NCI-H187 (cell line): Measurements from ENCODE around the gene MSANTD2.

Experiments used
- DNase-seq, 2 experiments: peaks; one replicate each; lab custom pipeline; 2025; lab: John Stamatoyannopoulos, UW

Gene MSANTD2

DNA sequence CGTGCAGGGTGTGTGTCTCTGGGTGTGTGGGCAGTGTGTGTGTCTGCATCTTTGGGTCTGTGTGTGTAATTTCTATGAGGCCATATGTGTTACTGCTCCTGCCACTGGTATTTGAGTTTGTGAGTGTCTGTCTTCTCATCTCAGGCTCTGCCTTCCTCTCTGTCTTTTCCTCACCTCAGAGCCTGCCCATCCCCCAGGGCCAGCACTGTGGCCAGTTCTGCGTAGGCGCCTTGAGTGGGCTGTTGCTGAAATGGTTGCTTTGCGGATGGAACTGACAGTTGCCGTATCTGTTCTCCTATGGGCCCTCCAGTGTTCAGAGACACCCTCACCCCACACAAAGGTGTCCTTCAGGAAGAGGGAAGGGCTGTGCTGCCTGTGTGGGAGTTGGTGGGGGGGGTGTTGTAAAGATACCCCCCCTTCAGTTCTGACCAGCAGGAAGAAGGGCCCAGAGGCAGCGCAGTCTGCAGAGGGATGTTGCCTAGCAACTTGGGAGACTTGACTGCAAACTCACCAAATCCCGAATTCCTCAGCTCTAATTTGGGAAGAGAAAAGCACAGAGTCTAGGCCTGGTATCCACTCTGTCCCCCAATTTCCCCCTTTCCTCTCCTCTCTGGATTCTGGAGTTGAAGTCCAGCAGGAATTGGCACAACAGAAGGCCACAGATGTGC lies 62.4 kb downstream of the MSANTD2 start:
- DNase-seq: no peak

DNA sequence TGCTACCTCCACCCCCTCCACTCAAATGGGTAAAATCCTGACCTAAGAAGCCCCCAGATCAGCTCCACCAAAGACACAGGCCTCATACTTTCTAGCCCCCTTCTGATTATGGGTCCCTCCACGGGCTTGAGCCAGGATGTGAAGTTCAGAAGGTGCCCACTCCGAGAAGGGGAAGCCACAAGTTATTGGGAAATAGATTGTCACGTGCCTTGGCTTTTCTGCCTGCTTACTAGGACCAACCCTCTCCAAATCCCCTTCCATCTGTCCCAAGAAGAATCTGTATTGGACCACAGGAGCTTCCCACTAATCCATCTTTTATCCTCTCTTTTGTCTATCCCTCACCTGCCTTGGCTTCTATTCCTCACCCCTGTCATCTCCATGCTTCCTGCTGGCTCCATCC lies 63.5 kb downstream of the MSANTD2 start:
- no peak for DNase-seq

DNA sequence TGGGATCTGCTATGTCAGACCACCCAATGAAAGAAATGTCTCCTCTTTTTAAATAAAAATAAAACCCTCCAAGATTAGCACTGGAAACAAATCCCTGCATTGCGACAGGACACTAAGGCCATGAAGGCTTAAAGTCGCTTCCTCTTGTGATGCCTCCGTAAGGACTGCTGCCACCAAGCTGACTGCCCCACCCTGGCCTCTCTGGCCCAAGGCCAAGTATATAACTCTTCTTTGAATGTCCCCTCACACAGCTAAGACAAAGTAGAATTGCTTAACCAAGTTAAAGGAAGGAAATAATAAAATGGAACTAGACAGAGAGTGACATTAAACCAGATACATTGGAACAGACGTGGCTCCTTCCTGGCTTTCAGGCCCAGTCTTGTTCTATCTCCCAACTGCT lies 68.0 kb downstream of the MSANTD2 start:
- DNase-seq: no peak

DNA sequence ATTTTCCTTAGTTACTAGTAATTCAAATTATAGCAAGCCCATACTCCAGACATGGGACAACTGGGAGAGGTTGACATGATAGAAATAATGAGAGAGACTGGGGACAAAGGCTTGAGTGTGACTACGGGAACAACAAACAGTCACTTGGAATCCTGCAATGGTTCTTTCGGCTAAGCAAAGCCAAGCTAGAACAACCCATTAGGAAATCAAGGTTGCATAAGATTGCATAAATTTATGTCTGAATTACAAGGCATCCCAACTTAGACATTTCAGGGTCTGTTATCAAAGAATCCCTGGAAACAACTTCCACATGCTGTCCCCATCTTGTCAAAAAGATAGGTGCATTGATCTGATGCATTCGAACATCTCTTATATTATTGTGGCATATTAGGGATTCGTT lies 70.6 kb downstream of the MSANTD2 start:
- DNase-seq: no peak

DNA sequence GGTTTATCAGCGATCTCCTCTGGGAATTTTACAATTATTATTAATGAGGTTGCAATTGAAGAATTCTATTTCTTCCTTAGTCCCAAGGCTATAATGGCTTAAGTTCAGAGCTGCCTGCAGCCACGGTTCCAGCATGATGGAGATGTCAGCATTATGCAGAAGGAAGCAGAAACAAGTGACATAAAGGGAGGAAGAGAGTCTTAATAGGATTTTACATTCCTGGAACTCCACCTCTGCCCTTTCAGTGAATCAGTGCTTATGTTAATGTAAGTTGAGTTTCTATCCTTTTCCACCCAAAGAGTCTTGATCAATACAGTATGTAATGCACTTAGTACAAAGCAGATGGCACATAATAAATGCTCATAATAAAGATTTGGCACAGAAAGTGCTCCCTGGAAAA lies 72.1 kb downstream of the MSANTD2 start:
- no peak for DNase-seq

DNA sequence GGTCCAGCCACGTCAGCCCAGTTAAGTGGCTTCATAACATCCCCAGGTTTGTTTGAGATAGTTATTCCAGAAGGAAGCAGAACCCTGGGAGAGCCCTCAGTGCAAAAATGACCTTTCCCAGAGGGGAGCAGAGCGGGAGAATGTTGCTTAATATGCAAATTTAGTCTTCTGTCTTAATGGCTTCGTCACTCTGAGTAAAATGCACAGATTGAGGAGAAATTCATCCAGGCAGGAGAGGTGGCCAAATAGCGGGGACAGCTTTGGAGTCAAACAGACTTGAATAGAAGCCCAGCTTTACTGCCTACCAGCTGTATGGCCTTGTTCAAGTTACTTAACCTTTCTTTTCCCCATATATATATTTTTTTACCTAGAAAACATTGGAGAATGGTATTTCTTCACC lies 72.7 kb downstream of the MSANTD2 start:
- no peak for DNase-seq

DNA sequence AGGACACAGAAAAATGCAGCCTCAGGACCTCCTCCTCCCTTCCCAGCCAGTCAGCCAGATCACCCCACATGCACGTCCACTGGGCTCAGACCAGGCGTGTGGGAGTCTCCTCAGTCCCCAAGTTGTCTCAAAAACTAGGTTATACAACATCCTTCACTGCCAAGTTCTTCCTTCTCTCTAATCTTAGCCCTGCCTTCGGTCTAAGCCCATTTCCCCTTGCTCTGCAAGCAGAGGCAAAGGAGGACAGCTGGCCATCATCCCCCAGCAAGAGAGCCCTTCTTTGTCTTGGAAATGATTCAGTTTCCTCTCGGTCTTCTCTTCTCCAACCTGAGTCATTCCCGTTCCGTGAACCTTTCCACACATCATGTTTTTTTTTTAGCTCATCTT lies 74.5 kb downstream of the MSANTD2 start:
- no peak for DNase-seq

DNA sequence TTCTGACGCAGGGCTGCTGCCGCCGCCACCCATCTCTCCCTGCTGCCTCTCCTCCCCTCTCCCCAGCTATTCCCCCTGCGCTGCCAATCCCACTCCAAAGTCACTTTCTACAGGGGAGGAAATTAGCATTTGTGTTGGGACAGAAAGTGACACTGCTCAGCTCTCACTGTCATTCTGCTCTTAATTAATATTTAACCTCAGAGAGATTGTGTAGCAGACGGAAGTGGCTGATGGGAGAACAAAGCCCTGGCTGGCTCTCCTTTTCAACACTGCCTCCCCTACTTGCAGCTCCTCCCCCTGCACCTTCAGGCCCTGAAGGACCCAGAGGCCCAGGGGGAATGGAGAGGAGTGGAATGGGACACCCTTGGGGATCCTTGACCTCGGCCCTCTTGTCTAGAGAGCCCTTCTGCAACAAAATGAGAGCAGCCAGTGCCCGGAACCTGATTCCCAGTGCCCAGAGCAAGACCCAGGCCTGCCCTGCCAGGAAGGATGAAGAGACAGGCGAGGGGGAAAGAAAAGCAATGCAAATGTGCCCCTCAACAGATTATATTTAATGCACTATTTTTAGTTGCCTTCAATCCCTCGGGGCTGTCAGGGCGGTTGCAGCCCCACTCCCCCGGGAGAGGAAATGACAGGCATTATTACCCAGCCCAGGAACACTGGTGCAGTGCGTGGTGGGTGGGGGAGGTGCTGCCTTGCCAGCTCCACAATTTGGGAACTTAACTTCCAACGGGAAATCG lies 75.1 kb downstream of the MSANTD2 start:
- DNase-seq: no peak

DNA sequence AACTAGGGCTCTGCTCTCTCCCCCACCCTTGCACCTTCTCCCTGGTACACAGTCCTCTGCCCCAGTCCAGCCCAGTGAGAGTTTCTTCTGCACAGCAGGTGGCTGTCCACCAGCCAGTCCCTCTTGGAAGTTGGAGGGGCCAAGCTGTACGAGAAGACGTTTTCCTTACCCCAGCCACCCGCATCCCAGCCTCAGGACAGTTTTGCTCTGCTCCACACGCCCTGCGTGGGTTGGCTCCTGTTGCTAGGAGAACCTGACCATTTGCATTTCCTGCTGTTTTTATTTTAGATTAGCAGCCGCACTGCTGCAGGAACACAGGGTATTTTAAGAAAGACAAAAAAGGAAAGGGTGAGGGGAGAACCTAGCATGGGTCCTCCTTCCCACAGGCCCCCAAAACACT lies 78.0 kb downstream of the MSANTD2 start:
- no peak for DNase-seq

- no peak for DNase-seq
Measured at GRCh38 chr11:124719534-124719933, 80.7 kb downstream of the MSANTD2 start.

- DNase-seq: no peak
Measured at GRCh38 chr11:124718801-124719200, 81.4 kb downstream of the MSANTD2 start.

- DNase-seq: no peak
Measured at GRCh38 chr11:124717786-124718651, 82.2 kb downstream of the MSANTD2 start.

DNA sequence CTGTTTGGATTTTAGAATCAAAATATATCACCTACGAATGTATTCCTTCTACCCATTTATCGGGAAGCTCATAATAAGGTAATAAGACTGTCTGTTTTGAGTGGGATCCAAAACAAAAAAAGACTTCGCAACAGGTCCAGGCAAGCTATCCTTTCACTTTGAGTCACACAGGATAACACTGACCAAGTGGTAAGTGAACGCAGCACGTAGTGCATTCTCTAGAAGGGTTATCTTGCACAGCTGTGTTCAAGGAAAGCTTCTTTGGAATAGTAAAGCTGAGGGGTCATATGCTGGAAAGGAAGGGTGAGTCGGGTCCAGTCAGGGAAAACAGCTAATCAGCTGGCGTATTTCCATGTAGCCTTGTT lies 82.8 kb downstream of the MSANTD2 start:
- DNase-seq: no peak

- DNase-seq: no peak
Measured at GRCh38 chr11:124716591-124716990, 83.6 kb downstream of the MSANTD2 start.
